ENCODE measurements around the gene CCSER1.

The CCSER1 gene

DNA sequence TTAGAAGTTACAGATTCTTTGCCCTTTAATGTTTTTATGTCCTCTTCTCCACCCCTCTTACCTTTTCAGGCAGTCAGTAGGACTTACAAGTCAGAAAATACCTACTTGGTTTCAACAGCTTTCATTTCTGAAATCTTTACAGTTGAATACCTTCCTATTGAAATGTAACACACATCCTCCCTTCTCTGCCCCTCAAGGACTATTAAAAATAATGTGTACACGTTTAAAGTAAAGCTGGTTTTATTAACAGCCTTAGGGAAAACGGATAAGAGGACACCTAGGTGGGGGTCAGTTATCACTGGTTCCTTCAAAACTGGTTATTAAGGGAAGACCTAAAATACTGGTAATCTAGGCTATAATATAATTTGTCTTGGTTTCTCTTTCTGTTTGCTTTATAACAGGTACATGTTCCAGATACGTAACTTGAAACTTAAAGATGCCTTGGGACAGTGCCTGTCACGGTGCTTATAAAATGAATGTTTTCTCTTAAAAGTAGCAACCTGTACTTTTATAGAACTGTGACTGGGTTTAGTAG is 1.8 kb downstream of the CCSER1 start:
- DNase-seq = no peak

- no peak for DNase-seq
These were observed 2.9 kb downstream of the CCSER1 start for GRCh38 chr4:90130076-90130475.

DNA sequence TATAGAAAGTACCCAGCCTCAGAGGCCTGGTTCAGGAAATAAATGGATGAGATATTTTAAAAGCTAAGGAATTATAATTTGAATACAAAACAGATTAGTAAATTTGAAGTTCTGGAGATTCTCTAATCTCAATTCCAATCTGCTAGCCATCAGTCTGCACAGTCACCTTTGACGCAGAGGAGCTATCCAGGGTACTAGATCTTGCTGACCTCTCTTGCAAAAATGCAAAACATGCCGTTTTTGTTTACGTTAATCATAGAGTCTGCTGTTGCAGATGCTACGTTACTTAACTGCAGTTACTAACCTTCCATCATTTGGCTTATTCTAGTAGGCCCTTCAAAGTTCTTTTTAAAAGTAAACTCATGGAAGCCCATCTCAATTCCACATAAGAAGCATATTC is 10.4 kb downstream of the CCSER1 start:
- no peak for DNase-seq

GRCh38 chr4:90142081-90142480 is 14.9 kb downstream of the CCSER1 start:
- no peak for DNase-seq

DNA sequence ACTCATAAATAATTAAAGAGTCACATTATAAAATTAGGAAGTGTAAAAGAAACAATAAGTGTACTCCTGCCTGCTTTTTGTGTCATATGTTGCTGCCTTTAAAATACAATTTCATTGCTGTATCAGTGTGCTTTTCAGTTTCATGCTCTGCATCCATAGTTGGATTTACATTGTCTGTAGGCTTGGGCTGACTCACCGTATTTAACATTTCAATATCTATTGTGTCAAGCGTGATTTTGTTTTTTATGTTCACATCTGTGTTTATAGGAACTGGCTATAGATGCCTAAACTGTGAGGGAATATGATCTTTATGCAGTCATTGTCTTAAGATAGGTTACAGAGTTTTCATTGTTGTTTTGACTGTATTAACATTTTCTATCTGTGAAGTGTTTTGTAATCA is 18.1 kb downstream of the CCSER1 start:
- DNase-seq = no peak

- no peak for DNase-seq
These were observed 19.1 kb downstream of the CCSER1 start for GRCh38 chr4:90146306-90146705.

DNA sequence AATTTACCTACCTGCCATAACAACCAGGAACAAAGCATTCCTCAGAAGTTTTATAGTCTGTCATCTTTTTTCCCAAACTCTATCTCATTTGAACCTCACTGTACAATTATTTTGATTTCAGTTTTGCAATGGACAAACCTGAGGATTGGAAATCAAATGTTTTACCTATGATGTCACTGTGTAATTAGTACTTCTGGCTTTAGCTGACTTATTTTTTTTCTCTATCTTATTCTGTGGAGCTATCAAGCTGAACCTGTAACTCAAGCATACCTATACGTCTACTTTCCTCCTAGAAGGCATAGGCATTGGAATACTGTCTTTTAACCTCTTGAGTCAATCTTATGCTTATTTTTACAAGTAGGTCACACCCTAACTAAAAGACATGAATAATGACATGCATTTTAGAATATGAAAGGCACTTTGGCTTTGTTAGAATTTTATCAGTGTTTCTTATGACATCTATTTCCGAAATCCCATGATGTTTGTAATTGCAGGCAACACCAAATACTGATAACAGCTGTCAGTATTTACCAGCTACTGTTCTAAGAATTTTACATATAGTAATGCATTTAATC is 21.5 kb downstream of the CCSER1 start:
- DNase-seq = no peak

DNA sequence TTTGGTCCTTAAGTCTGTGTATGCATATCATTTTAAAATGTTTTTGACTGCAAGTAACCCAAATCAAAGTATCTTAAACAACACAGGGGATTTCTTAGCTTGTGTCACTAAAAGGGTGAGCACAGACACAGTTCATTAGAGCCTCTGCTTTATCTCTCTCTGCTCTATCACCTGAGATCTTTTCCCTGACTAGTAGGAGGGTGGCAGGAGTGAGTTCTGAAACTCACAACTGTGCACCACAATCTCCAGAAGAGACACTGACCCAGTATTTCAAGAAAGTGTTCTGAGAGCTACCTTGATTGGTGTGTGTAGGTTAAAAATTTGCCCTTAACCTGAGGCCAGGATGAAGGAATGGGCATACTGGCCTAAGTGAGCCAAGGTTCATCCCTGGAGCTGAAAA is 24.8 kb downstream of the CCSER1 start:
- no peak for DNase-seq

GRCh38 chr4:90159193-90159592 is 32.0 kb downstream of the CCSER1 start:
- no peak for DNase-seq

DNA sequence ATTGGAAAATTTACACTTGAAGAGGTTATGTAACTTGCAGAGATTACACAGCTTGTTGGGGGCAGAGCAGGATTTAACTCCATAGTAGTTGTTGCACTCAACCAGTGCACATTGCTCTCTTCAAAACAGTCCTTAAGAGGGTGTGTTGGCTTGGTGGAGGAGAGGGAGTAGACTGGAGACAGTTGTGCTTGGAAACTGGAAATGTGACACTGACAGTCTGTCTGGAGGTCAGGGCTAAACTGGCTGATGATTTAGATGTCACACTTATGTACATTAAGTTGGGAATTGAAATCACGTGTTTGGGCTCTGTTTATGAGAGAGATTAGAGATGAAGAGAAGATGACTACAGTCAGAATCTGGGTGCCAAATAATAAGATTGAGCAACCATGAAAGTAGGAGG is 32.9 kb downstream of the CCSER1 start:
- no peak for DNase-seq

GRCh38 chr4:90162566-90162965 is 35.4 kb downstream of the CCSER1 start:
- no peak for DNase-seq

- no peak for DNase-seq
These were observed 36.7 kb downstream of the CCSER1 start for GRCh38 chr4:90163872-90164271.

DNA sequence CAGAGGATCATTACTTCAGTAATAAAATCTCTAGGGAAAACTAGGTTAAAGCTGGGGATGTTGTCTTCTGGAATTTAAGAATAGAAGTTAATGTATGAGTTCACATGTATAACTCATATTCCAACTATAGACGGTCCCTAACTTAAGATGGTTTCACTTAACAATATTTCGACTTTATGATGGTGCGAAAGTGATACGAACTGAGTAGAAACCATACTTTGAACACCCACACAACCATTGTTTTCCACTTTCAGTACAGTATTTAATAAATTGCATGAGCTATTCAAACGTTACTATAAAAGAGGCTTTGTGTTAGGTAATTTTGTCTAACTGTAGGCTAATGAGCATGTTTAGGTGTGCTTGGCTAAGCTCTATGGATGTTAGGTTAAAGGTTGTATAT is 38.7 kb downstream of the CCSER1 start:
- no peak for DNase-seq

- no peak for DNase-seq
These were observed 44.3 kb downstream of the CCSER1 start for GRCh38 chr4:90171491-90171890.

DNA sequence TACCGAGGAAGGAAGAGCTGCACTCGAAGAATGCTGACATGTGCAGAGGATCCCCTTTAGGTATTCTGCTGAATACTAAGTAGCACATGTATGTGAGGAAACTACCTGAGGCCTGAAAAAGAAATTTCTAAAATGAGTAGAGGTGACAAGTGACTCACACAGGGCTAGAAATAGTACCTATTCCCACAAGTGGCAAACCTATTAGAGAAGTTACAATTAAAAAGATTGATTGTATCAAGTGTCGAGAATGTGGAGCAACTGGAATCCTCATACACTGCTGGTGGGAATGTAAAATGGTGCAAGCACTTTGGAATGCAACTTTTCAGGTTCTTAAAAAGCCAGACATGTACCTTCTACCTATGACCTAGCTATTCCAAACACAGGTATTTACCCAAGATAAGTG is 47.4 kb downstream of the CCSER1 start:
- DNase-seq = no peak

DNA sequence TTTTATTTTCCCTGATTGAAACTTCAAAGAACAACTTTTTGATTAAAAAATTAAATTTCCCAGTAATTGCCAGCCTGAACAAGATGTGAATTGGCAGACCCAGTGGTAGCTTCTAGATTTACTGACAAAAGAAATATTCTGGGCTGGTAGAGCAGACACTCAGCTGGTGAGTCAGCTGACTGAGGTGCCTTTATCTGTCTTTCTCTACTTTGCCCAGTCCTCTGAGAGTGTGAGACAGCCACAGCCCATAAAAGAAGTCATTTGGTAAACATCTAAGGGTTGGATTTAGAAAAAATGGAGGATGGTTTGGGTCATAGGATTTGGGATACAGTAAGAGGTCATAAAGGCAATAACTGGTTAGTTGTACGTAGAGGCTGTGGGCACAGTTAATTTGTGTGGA is 54.5 kb downstream of the CCSER1 start:
- no peak for DNase-seq

DNA sequence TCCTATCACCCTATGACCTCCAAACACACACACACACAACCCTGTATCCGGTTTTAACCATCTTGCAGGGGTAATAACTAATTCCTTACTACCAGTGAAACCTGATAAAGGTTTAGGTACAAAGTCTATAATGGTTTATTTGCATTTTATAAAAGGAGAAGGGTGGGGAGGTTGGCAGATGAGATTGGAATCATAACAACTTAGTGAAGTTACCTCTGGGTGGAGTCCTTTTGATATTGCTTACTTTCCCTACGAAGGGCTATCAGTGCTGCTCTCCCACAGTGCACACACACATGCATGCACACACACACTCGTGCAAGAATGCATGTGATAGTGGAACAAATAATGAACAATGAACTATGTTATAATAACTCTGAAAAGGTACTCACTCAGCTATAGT is 56.1 kb downstream of the CCSER1 start:
- DNase-seq = no peak

DNA sequence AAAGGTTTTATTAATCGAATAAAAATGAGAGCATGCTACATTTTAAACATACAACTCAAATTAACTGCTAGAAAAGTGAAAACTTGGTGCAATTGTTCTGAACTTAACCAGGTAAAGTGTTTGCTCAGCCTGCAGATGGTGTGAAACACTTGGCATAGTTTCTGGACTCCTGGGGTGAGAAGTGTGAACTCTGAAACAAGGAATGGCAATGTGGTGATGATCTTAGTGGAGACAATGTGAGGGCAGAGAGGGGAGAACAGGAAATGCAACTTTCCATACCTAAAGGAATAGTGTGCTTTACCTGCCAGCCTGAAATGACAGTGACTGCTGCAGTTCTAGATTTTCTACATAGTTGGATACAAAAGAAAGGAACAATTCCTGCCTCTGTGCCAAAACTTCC is 57.4 kb downstream of the CCSER1 start:
- DNase-seq = no peak

DNA sequence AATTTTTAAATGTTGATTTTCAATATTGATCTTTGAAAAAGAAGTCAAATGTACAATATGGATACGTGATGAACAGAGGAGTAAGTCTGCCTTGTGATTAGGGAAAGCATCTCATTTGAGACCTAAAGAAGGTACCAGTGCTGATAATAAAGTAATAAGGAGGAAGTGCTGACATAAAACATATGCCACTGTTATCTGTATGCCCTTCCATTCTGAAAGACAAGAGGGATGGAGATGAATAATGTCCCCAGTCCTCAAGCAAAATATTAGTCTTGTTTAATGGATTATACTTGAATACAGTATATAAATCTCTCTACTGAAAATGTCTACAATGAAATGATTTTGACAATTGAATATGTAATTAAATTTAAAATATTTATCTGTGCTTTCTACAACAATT is 58.2 kb downstream of the CCSER1 start:
- no peak for DNase-seq

DNA sequence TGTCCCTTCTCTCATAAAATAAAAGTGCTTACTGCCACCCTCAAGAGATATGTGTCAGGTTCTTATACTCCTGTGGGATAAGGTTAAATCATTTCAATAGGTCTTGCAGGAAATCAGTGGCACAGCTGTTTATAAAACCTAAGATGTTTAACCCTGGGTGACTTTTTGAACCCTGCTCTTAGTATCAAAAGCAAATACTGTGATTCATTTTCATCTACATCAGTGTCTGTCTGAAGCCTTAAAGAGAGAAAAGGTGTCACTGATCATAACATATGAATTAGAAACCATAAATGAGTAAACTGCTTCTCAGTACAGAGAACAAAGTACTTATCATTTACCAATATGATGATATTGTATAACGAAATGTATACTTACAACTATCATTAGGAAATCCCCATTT is 59.0 kb downstream of the CCSER1 start:
- DNase-seq = no peak

- no peak for DNase-seq
These were observed 60.1 kb downstream of the CCSER1 start for GRCh38 chr4:90187148-90187884.

DNA sequence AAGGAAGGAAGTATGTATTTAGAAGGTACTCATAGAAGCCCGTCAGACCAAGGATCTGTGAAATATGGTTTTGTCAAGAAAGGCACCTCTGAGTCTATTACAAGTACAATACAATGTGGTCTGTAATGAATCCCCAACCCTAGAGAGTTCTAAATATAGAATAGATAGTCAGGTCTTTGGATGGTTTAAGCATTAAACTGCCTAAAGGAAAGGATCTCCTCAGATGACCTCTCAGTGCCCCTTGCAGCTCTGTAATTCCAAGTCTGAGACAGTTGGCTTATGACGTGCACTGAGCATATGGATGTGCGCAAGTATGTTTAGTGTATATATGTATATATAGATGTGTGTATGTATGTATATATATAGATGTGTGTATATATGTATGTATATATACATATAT is 62.0 kb downstream of the CCSER1 start:
- no peak for DNase-seq

- no peak for DNase-seq
These were observed 62.8 kb downstream of the CCSER1 start for GRCh38 chr4:90189946-90190345.

DNA sequence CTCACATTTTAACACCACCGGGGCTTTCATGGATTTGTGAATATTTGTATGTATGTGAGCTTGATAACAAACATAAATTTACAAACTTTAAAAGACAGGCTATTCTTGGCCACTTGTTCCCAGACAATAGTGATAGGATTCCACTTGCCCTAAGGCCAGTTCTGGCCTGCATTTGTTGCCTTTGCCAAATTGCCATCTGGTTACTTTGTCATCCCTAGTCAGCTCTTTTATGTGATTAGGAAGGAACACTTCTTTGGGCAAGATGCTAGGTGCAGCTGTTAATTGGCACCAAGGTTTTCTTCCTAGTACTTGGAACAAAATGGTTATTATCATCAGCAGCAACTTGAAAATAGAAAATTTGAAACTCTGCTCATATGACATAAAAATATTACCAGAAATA is 63.3 kb downstream of the CCSER1 start:
- DNase-seq = no peak

Data from KG1 (cell line).